HEK293 (cell line): ENCODE results near the gene C1QC.

Experiments used
- CTCF ChIA-PET: fragments of 350-600 bp; formaldehyde crosslinking; extraction: SDS; loops from one replicate; lab custom pipeline; 2021; ENCODE audit warnings: antibody characterized with exemption; lab: Yijun Ruan, JAX
- POLR2A ChIA-PET: fragments of 300-600 bp; formaldehyde crosslinking; extraction: SDS; loops from one replicate; lab custom pipeline; 2020; ENCODE audit warnings: antibody characterized with exemption, inconsistent platforms; lab: Yijun Ruan, JAX
- H3K27ac ChIP-seq: fragments of 200-500 bp; sonication (Bioruptor generic); 2 replicates; pipeline ENCODE4 v1.5.1; 2014; ENCODE audit warnings: low read depth, low read length, control low read depth, inconsistent platforms; ENCODE audit errors: extremely low read depth
- H3K36me3 ChIP-seq, 2 experiments: fragments of 200-500 bp in 1 of 2; sonication (Bioruptor generic) in 1 of 2; 1 replicate in 1 of 2; 2 replicates in 1 of 2; pipeline ENCODE4 v1.5.1; 2014 to 2017; ENCODE audit warnings: inconsistent platforms in 2 of 2, low read length in 2 of 2; ENCODE audit not compliant: control insufficient read depth in 2 of 2, insufficient read depth in 1 of 2
- H3K4me1 ChIP-seq: fragments of 200-500 bp; sonication (Bioruptor generic); 2 replicates; pipeline ENCODE4 v1.5.1; 2014; ENCODE audit warnings: mild to moderate bottlenecking, low read length, inconsistent platforms; ENCODE audit not compliant: control insufficient read depth, insufficient read depth
- H3K4me3 ChIP-seq: 2 replicates; pipeline ENCODE4 v1.5.1; 2011; ENCODE audit warnings: low read depth, mild to moderate bottlenecking, control low read depth, low read length, moderate library complexity
- H3K9me3 ChIP-seq: fragments of 200-500 bp; sonication (Bioruptor generic); 2 replicates; pipeline ENCODE4 v1.5.1; 2014; ENCODE audit warnings: low read depth, low read length, inconsistent platforms; ENCODE audit not compliant: control insufficient read depth, insufficient read depth
- FEZF1 ChIP-seq: fragments of 450-650 bp; formaldehyde crosslinking; IDR thresholded peaks from 2 replicates; pipeline ENCODE4 v1.5.1; 2016; ENCODE audit warnings: missing biosample characterization, missing genetic modification characterization
- IKZF3 ChIP-seq: fragments of 450-650 bp; IDR thresholded peaks from 2 replicates; pipeline ENCODE4 v1.5.0; 2018; ENCODE audit warnings: missing biosample characterization, mild to moderate bottlenecking, missing genetic modification characterization, moderate library complexity
- KLF16 ChIP-seq: fragments of 450-650 bp; formaldehyde crosslinking; IDR thresholded peaks from 2 replicates; pipeline ENCODE4 v1.5.1; 2017; ENCODE audit warnings: missing biosample characterization, missing genetic modification characterization
- SCRT2 ChIP-seq: fragments of 450-650 bp; formaldehyde crosslinking; IDR thresholded peaks from 2 replicates; pipeline ENCODE4 v1.5.1; 2016; ENCODE audit warnings: missing biosample characterization, missing genetic modification characterization
- SP2 ChIP-seq: fragments of 450-650 bp; formaldehyde crosslinking; IDR thresholded peaks from 2 replicates; pipeline ENCODE4 v1.5.1; 2016; ENCODE audit warnings: missing biosample characterization, missing genetic modification characterization
- ZBTB1 ChIP-seq: fragments of 450-650 bp; formaldehyde crosslinking; IDR thresholded peaks from 2 replicates; pipeline ENCODE4 v1.5.1; 2016; ENCODE audit warnings: missing biosample characterization, missing genetic modification characterization
- ZNF16 ChIP-seq: fragments of 450-650 bp; formaldehyde crosslinking; IDR thresholded peaks from 2 replicates; pipeline ENCODE4 v1.5.1; 2016; ENCODE audit warnings: low read depth, missing biosample characterization, missing genetic modification characterization
- ZNF184 ChIP-seq: fragments of 450-650 bp; IDR thresholded peaks from 2 replicates; pipeline ENCODE4 v1.5.1; 2018; ENCODE audit warnings: missing biosample characterization, mild to moderate bottlenecking, missing genetic modification characterization
- ZNF514 ChIP-seq: fragments of 450-650 bp; formaldehyde crosslinking; IDR thresholded peaks from 2 replicates; pipeline ENCODE4 v1.5.1; 2016; ENCODE audit warnings: missing biosample characterization, missing genetic modification characterization
- ZNF624 ChIP-seq: fragments of 450-650 bp; formaldehyde crosslinking; IDR thresholded peaks from 2 replicates; pipeline ENCODE4 v1.5.1; 2017; ENCODE audit warnings: missing biosample characterization, missing genetic modification characterization
- ZNF654 ChIP-seq: fragments of 450-650 bp; formaldehyde crosslinking; IDR thresholded peaks from 2 replicates; pipeline ENCODE4 v1.5.1; 2016; ENCODE audit warnings: low read depth, missing biosample characterization, missing genetic modification characterization
- ZNF830 ChIP-seq: fragments of 450-650 bp; IDR thresholded peaks from 2 replicates; pipeline ENCODE4 v1.5.0; 2018; ENCODE audit warnings: missing biosample characterization, missing genetic modification characterization, low read depth, mild to moderate bottlenecking, moderate library complexity
- ZNF837 ChIP-seq: fragments of 450-650 bp; formaldehyde crosslinking; IDR thresholded peaks from 2 replicates; pipeline ENCODE4 v1.5.1; 2016; ENCODE audit warnings: missing biosample characterization, missing genetic modification characterization
- TF ChIP-seq, protein P1 (sequence below): fragments of 450-650 bp; formaldehyde crosslinking; IDR thresholded peaks from 2 replicates; pipeline ENCODE4 v1.5.1; 2016; ENCODE audit warnings: missing biosample characterization, missing genetic modification characterization, borderline replicate concordance
- TF ChIP-seq, protein P2 (sequence below): fragments of 450-650 bp; formaldehyde crosslinking; IDR thresholded peaks from 2 replicates; pipeline ENCODE4 v1.5.1; 2016; ENCODE audit warnings: missing biosample characterization, missing genetic modification characterization
- TF ChIP-seq, protein P3 (sequence below): fragments of 450-650 bp; formaldehyde crosslinking; IDR thresholded peaks from 2 replicates; pipeline ENCODE4 v1.5.1; 2016; ENCODE audit warnings: missing biosample characterization, missing genetic modification characterization
- TF ChIP-seq, protein P4 (sequence below): fragments of 450-650 bp; formaldehyde crosslinking; IDR thresholded peaks from 2 replicates; pipeline ENCODE4 v1.5.1; 2016; ENCODE audit warnings: missing biosample characterization, missing genetic modification characterization

Gene C1QC

DNA sequence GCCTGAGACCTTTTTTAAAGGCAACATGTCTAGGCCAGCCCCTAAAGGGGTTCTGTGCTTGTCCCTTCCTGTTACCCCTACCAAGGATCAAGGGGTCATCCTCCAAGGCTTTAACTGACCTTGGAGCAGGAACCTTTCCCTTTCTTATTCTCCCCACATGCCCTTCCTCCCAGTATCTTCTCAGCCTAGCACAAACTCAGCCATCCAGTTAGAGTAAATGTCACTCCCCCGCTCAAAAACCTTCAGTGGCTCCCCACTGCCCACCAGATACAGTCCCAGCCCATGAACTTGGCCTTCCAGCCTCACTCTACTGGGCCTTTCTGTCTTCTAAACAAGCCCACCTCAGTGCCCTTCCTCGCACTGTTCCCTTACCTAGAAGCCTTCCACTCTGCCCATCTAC, 18.4 kb downstream of the C1QC start:
- ChIA-PET CTCF (interaction anchor here (1.1 kb wide), 2 partner anchors 11 to 12 kb away, joined by 3 to 5 read pairs; no protein-coding TSS in a partner anchor), POLR2A (no interaction called here)
- Histone ChIP-seq H3K4me1 (no peaks in the 10 kb centered on the region), H3K36me3 (no peaks in the 10 kb centered on the region), H3K4me3 (no peak overlapping the region), H3K27ac (no peak overlapping the region), H3K9me3 (no peaks in the 10 kb centered on the region)
- no peak for TF ChIP-seq ZNF830 (tag by site-specific recombination)
- peak; percentile 65; the same call in 1 of the 2 replicates for TF ChIP-seq ZNF16

DNA sequence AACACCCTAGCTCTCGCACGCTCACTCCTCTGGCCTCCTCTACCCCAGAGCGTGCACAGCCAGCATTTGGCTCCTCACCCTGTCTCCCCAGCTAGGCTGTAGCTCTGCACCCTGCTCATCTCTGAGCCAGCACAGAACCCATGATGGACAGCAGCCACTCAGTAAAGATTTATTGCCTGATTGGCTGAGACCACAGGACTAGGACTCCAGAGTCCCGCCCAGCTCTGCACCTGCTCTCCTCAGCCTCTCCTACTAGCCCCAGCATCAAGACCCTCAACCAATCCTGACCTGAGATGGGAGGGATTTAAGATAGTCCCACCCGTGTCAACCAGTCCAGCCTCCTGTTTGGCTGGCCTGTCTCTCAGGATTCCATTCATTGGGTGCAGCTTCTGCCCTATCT, 18.9 kb downstream of the C1QC start:
- H3K9me3 ChIP-seq, result no peaks in the 10 kb centered on the region
- TF ChIP-seq ZNF654 (tag by site-specific recombination) (no peak), ZNF514 (no peak), SCRT2 (tag by site-specific recombination) (no peak), SP2 (peak; percentile 83), IKZF3 (tag by site-specific recombination) (no peak), ZNF184 (no peak), FEZF1 (no peak), ZBTB1 (tag by site-specific recombination) (no peak), ZNF837 (tag by site-specific recombination) (no peak), KLF16 (tag by site-specific recombination) (no peak), ZNF624 (no peak)
- TF ChIP-seq, protein P1, sequence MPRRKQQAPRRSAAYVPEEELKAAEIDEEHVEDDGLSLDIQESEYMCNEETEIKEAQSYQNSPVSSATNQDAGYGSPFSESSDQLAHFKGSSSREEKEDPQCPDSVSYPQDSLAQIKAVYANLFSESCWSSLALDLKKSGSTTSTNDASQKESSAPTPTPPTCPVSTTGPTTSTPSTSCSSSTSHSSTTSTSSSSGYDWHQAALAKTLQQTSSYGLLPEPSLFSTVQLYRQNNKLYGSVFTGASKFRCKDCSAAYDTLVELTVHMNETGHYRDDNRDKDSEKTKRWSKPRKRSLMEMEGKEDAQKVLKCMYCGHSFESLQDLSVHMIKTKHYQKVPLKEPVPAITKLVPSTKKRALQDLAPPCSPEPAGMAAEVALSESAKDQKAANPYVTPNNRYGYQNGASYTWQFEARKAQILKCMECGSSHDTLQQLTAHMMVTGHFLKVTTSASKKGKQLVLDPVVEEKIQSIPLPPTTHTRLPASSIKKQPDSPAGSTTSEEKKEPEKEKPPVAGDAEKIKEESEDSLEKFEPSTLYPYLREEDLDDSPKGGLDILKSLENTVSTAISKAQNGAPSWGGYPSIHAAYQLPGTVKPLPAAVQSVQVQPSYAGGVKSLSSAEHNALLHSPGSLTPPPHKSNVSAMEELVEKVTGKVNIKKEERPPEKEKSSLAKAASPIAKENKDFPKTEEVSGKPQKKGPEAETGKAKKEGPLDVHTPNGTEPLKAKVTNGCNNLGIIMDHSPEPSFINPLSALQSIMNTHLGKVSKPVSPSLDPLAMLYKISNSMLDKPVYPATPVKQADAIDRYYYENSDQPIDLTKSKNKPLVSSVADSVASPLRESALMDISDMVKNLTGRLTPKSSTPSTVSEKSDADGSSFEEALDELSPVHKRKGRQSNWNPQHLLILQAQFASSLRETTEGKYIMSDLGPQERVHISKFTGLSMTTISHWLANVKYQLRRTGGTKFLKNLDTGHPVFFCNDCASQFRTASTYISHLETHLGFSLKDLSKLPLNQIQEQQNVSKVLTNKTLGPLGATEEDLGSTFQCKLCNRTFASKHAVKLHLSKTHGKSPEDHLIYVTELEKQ (tag by site-specific recombination), result peak; percentile 44; the same call in 1 of the 2 replicates
- TF ChIP-seq, protein P2, sequence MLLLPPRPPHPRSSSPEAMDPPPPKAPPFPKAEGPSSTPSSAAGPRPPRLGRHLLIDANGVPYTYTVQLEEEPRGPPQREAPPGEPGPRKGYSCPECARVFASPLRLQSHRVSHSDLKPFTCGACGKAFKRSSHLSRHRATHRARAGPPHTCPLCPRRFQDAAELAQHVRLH (tag by site-specific recombination), result no peak
- TF ChIP-seq, protein P3, sequence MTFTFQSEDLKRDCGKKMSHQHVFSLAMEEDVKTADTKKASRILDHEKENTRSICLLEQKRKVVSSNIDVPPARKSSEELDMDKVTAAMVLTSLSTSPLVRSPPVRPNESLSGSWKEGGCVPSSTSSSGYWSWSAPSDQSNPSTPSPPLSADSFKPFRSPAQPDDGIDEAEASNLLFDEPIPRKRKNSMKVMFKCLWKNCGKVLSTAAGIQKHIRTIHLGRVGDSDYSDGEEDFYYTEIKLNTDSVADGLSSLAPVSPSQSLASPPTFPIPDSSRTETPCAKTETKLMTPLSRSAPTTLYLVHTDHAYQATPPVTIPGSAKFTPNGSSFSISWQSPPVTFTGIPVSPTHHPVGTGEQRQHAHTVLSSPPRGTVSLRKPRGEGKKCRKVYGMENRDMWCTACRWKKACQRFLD (tag by site-specific recombination), result no peak
- TF ChIP-seq, protein P4, sequence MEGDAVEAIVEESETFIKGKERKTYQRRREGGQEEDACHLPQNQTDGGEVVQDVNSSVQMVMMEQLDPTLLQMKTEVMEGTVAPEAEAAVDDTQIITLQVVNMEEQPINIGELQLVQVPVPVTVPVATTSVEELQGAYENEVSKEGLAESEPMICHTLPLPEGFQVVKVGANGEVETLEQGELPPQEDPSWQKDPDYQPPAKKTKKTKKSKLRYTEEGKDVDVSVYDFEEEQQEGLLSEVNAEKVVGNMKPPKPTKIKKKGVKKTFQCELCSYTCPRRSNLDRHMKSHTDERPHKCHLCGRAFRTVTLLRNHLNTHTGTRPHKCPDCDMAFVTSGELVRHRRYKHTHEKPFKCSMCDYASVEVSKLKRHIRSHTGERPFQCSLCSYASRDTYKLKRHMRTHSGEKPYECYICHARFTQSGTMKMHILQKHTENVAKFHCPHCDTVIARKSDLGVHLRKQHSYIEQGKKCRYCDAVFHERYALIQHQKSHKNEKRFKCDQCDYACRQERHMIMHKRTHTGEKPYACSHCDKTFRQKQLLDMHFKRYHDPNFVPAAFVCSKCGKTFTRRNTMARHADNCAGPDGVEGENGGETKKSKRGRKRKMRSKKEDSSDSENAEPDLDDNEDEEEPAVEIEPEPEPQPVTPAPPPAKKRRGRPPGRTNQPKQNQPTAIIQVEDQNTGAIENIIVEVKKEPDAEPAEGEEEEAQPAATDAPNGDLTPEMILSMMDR (tag by site-specific recombination), result no peak
- no peak overlapping the region for H3K4me3 ChIP-seq
- POLR2A ChIA-PET, result no interaction called here
- CTCF ChIA-PET, result interaction anchor here (1.0 to 1.1 kb wide), 3 partner anchors 10 to 41 kb away, joined by 3 to 5 read pairs (median 3); no protein-coding TSS in a partner anchor
- no peak overlapping the region for H3K27ac ChIP-seq
- H3K36me3 ChIP-seq, result no peaks in the 10 kb centered on the region
- no peaks in the 10 kb centered on the region for H3K4me1 ChIP-seq
